Stimulated activated CD8-positive, alpha-beta memory T cell treated with anti-CD3 and anti-CD28 coated beads, Interleukin-7, amount 100 ng/mL, for 48 hours (primary cell): ENCODE measurements around the gene OR10A7.
"Not testable (repeated sequence)": the region's sequence is repeated elsewhere in the genome, so short reads cannot be mapped to it uniquely, and the experiment has no call there.

ENCODE experiments used
- DNase-seq, 2 donors: peaks; one replicate each; pipeline ENCODE4 v3.0.0-alpha.2; 2020; ENCODE audit warnings: low read depth in 1 of 2; ENCODE audit errors: extremely low read depth in 1 of 2

The OR10A7 gene, protein sequence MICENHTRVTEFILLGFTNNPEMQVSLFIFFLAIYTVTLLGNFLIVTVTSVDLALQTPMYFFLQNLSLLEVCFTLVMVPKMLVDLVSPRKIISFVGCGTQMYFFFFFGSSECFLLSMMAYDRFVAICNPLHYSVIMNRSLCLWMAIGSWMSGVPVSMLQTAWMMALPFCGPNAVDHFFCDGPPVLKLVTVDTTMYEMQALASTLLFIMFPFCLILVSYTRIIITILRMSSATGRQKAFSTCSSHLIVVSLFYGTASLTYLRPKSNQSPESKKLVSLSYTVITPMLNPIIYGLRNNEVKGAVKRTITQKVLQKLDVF

GRCh38 chr12:55220725-55221124, at the start of gene OR10A7:
Gene OR10A7, plus strand, starts transcription at chr12:55221025. Its CDS starts 0 bp downstream, at chr12:55221025.
- DNase-seq, result no peak

- no peak for DNase-seq
These were observed 49.4 kb upstream of the OR10A7 start for GRCh38 chr12:55171445-55171844.

- DNase-seq, result not testable (repeated sequence)
These were observed 49.0 kb upstream of the OR10A7 start for GRCh38 chr12:55171846-55172245.

DNA sequence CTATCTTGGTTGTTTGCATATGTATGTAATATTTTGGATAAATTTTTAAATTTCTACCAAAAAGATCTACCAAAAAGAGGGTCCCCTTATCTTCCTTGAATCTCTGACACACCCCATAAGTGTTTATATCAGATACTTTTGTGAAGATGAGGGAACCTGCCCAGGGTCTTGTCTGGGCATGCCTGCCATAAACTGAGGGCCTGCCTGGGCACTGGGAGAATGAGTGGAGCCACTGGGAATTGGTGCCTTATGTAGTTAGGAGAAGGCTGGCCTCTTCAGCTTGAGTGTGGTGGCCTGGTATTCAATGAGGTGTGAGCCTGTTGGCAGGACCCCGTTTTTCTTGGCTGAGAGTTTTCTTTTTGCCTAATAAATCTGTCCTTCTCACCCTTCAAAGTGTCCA, 48.1 kb upstream of the OR10A7 start:
- DNase-seq, result no peak

GRCh38 chr12:55173456-55173855, 47.4 kb upstream of the OR10A7 start:
- DNase-seq, result no peak

DNA sequence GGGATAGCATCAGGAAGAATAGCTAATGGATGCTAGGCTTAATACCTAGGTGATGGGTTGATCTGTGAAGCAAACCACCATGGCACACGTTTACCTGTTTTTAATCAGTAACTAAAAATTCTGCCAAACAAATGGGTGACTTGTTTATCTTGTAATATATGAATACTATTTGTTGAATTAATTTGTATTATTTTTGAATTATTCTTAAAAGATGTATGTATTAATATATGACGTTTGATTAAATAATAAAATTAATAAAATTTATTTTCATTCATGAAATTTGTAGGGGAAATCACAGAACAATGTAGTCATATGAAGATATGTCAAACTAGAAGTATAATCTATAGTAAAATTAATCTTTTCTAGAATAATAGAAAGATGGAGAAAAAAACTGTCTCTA, 32.3 kb upstream of the OR10A7 start:
- DNase-seq, result no peak

DNA sequence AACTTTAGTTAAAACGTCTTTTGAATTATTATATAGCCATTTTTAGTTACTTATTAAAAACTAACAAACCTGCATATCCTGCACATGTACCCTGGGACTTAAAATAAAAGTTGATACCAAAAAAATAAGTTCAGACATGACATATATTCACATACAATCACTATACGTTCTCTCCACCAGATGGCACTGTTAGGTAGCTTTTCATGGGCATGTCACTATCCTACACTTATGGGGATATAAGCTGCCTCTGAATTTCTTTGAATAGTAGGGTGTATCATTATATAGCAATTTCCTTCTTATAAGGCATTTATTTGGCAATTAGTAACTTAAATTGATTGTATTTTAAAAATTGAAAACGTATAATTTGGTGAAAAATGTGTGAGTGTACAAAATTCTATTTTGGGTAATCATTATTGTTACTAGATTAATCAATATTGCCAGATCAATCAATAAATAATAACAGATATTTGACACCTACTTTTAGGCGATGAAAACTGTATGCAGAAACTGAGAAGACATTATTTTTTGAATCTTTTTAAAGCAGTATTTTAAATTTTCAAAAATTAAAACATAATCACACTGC, 31.8 kb upstream of the OR10A7 start:
- DNase-seq, result peak in 1 of 2 donors; percentile 14

- no peak for DNase-seq
These were observed 26.4 kb upstream of the OR10A7 start for GRCh38 chr12:55194382-55194781.

DNA sequence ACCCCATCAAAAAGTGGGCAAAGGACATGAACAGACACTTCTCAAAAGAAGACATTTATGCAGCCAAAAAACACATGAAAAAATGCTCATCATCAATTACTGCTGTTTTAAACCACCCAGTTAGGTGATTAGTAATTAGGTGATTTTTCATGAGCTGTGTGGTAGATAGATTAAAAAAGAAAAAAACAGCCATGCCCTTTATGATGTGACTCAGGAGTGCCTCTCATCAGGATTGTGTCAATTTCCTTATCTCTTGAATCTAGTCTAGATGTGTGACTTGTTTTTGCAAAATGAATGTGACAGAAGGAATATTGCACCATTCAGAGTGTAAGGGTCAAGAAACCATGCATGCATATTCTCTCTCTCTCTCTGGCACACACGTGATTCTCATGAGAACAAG, 5.7 kb downstream of the OR10A7 start:
- DNase-seq, result no peak

- no peak for DNase-seq
These were observed 6.8 kb downstream of the OR10A7 start for GRCh38 chr12:55227643-55228042.

GRCh38 chr12:55244309-55244708, 23.5 kb downstream of the OR10A7 start, which contains the start of gene OR6C74:
Gene OR6C74, plus strand, starts transcription at chr12:55244609. Its CDS starts 2,679 bp downstream, at chr12:55247288.
- no peak for DNase-seq

- DNase-seq, result no peak
These were observed 25.3 kb downstream of the OR10A7 start for GRCh38 chr12:55246159-55246558.

DNA sequence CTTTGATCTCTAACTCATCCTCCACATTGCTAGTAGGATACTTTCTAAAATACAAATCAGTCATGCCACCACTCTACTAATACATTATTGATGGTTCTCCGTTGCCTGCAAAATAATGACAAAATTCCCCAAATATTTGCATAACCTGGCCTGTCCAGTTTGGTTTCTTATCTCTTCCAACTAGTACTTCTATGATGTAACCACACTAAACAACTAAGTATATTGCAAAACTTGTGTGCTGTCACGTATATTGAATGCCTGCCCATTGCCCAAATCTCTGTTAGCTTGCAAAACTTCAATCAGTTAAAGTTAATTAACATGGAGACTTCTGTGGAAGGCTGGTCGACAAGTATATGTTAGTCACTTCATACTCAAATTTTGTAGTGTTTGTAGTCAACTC, 30.1 kb downstream of the OR10A7 start:
- no peak for DNase-seq

DNA sequence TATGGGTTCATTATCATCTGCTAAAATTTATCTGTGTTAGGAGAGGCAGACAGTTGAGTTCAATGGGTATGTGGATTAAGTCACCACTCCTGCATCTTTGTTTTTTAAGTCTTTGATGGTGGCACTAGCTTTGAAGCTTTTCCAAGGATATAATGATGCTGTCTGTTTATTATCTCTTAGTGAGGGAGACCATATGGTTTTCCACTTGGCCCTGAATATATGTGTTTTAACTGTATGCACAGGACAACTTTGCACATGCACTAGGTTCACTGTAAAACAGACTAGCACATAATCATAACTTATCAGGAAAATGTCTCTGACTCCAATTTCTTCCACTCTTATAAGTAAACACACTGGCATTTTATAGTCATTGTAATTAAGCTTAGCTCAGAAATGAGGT, 32.5 kb downstream of the OR10A7 start:
- DNase-seq, result no peak

DNA sequence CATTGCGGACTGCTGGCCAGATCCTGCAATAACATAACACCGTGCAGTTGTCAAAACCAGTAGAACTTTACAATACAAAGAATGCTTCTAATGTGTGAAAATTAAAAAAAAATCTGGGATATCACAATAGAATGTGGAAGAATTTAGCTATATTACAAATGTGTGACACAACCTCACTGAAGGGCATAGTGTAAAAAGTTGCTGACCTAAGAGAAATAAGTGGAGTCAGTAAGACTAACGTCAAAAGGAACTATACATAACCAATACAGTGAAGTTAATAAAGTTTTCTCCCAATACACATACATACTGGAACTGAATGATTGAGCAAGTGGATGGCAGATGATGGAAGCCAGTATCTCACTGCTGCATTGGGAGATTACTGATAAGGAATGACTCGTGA, 36.0 kb downstream of the OR10A7 start:
- DNase-seq, result no peak

- no peak for DNase-seq
These were observed 37.5 kb downstream of the OR10A7 start for GRCh38 chr12:55258303-55258702.
